T-helper 2 cell (primary cell): ENCODE results near the gene FAM237B.
A peak's percentile ranks its signal among the peaks of the same experiment; 100 is the strongest.
"Not testable (repeated sequence)": the region's sequence is repeated elsewhere in the genome, so short reads cannot be mapped to it uniquely, and the experiment has no call there.

Source experiments
- DNase-seq, 5 experiments: peaks; one replicate each; pipeline versions ENCODE4 v3.0.0 to v3.0.0-alpha.2; 2012 to 2022
- total RNA-seq, 2 donors: gene quantifications; one replicate each; lab custom pipeline; 2026; lab: John Stamatoyannopoulos, UW

Gene FAM237B
- total RNA-seq, result 0 reads per million in 2 donors

DNA sequence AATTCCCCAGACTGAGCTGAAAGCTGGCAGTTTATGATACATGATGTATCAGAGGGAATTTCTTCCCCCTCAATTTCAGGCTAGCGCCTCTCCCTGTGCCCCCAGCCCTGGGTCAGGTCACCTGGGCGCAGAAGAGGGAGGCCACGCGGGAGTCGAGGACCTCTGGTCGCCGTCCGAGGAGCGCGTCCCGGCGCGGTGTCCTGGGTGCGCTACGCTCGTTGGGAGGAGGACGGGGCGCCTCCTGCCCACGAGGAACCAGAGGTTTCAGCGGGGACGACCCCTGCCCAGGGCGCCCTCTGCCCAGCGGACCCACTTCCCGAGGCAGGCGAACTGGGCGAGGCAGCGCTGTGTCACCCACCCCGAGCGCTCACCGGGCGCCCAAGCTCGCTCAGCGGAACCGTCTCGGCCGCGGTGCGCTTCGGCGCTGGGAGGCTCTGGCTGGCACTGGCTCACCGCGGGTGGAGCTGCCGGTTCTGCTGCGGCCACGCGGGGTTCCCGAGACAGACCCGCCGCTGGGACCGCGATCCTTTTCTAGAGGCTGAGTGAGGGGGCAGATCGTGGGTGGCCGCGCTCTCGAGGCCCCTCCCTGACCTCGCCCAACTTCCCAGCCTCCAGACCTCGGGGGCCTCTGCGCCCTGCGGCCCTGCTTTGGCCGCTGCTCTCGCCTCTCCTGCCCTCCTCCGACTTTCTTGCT, at the start of gene FAM237B:
Gene FAM237B, minus strand, starts transcription at position 504 of the 694 bp plus-strand sequence. CDS start 1,556 bp downstream, outside the sequence.
- no peak for DNase-seq

- DNase-seq, result no peak
Observed at GRCh38 chr7:90351987-90352386, 30.9 kb upstream of the FAM237B start.

DNA sequence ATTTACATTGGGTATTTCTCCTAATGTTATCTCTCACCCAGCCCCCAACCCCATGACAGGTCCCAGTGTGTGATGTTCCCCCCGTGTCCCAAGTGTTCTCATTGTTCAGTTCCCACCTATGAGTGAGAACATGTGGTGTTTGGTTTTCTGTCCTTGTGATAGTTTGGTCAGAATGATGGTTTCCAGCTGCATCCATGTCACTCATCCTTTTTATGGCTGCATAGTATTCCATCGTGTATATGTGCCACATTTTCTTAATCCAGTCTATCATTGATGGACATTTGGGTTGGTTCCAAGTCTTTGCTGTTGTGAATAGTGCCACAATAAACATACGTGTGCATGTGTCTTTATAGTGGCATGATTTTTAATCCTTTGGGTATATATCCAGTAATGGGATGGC, 28.9 kb upstream of the FAM237B start:
- not testable (repeated sequence) for DNase-seq

- DNase-seq, result no peak
Observed at GRCh38 chr7:90349305-90349704, 28.2 kb upstream of the FAM237B start.

DNA sequence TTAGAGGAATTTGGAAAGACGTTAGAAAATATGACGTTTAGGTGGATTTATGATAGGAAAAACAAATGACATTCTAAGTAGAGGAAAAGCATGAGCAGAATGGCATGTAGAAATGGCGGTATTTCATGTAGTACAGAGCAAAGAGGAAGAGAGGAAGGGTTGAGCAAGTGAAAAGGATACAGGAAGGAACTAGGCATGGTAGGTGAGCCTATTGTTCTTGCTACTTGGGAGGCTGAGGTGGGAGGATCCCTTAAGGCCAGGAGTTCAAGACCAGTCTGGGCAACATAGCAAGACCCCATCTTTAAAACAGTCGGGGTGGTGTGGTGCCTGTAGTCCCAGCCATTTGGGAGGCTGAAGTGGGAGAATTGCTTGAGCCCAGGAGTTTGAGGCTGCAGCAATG, 26.7 kb upstream of the FAM237B start:
- DNase-seq, result no peak

DNA sequence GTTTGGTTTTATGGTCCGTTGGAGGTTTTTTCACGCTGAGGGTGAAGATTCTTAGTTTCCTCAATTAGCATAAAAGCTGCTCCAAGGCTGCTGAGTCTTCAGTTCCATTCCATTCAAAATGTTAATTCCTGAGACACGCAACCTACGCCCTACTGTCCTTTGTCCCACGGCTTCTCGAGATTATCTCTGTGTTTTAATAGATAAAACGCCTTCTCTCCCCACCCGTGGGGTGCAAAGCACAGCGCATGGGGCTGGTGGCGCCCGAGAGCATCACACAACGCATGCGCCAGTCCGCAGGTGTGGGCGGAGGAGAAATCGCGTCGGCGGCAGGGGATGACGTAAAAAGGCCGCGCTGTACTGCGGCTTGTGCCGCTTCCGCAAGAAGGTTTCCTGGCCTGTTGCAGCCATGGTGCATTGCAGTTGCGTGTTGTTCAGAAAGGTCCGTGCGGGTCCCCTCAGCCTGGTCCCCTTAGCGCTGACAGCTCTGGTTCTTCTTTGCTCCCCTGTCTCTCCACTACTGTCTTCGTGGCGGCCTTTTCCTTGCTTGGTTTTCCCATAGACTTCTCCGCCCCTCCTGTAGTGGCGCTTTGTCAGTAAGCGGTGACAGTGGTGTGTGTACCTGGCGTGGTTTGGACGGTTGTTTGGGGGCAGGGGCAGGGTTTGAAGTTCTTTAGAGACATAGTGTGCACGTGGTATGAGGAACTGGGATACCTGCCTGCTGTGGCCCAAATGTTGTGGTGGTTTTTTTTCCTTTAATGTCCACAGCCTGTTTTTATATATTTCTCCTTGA, 25.4 kb upstream of the FAM237B start, which contains the start of gene GTPBP10:
Gene GTPBP10, plus strand, starts transcription at position 381 of the 790 bp plus-strand sequence. Its CDS starts 26 bp downstream, at position 407.
- peak; percentile 86 to 98 (median 92) for DNase-seq

DNA sequence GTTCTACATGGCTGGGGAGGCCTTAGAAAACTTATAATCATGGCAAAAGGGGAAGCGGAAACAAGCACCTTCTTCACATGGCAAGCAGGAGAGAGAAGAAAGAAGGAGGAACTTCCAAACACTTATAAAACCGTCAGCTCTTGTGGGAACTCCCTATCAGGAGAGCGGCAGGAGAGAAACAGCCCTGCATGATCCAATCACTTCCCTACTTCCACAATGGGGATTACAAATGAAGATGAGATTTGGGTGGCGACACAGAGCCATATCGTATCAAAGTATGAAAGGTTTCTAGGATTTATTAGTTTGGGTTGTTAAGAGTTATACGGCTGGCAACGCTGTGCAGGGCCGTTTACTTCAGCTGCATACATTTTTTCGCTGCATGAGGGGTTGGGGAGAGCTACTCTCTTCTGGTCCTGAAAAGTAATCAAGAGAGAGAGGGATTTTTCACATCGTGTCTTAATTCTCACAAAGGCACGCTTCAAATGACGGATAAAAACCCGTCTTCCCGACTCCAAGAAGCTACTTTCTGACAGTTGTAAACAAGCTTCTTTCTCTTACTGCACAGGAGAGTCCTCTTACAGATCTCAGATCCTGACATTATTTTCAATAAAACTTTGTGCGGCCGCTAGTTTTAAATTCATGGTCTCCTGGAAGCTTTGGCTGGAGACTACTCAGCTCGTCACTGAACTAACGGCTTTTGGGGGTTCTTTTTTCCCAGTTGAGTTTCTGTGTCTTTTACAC, 24.7 kb upstream of the FAM237B start:
- peak in 1 of 5 experiments; percentile 13 for DNase-seq

DNA sequence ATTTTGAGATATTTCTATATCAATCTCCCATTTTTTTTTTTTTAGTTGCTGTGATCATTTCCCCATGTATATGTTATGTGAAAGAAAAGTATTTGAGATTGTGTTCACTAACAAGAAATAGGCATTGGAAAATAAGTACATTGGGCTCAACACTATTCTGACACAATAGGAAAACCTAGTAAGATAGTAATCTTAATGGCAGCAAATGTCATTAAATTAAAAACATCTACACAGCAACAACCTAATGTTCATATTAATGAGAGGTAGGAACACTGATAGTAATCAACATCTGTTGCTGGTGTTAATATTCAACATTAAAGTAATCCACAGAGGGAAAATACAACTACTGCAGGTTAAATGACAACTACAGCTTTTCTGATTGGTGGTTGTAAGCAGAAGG, 23.9 kb upstream of the FAM237B start:
- no peak for DNase-seq

- no peak for DNase-seq
Observed at GRCh38 chr7:90337106-90337505, 16.0 kb upstream of the FAM237B start.

GRCh38 chr7:90334926-90335325, 13.8 kb upstream of the FAM237B start:
- not testable (repeated sequence) for DNase-seq

GRCh38 chr7:90334193-90334843, 13.2 kb upstream of the FAM237B start:
- no peak for DNase-seq

DNA sequence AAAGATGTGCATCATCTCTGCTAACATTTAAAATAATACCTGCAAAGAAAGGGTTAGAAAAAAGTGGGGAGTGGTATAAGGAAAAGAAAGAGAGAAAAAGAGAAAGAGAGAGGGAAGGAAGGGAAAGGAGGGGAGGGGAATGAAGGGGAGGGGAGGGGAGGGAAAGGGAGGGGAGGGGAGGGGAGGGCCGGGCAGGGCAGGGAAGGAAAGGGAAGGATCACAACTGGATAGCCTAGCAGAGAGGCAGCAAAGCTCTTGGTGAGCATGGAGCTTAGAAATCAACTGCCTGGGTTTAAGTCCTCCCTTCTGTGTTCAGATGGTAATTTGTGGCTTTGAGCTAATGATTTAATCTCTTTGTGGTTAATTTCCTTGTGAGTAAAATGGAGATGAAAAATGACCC, 5.4 kb upstream of the FAM237B start:
- DNase-seq, result no peak

DNA sequence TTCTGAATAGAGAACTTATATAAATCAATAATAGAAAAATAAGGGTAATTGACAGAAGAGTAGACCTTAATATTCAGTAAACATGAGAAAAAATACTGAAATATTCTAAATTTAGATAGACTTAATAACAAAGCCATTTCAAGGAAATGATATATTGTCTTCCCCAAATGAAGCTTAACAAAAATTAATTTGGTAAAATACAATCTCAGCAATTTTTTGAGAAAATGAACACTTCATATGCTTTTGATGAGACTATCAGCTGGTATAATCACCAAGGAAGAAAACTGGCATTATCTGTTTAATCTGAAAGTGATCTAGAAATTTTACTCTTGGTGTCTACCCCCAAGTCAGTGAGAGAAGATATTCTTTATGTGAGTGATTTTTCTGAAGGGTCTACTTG, 1.7 kb upstream of the FAM237B start:
- DNase-seq, result no peak

GRCh38 chr7:90320418-90320800, 695 bp downstream of the FAM237B start:
- DNase-seq, result no peak

- no peak for DNase-seq
Observed at GRCh38 chr7:90320014-90320413, 1.1 kb downstream of the FAM237B start.

DNA sequence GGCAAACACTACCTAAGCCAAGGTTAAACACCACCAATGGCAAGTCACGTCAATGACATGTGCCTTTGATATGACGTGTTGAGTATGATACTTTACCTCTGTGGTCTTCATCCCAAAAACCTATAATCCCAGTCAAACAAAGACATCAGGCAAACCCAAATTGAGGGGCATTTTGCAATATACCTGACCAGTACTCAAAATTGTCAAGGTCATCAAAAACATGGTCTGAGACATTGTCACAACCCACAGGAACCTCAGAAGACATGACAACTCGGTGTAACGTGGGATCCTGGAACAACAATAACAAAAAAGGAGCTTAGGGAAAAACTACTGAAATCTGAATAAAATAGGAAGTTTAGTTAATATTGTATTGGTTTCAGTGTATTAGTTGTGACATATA, 7.2 kb downstream of the FAM237B start:
- DNase-seq, result no peak

DNA sequence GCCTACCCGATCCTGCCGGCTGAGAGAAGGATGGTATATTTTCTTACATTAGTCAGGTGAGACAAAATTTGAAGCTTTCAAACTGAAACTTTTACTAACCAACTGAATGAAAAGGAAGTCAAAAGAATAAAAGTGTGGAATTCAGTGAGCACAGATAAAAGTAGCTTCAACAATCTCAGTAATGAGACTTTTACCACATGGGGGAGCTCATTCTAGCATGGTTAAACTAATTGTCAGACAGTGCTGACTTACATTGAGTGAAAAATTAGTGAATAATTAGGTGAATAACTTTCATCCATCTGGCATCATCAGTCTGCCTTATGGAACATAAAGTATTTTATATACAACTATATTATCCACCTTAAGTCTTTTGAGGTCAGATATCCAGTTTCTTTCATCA, 8.4 kb downstream of the FAM237B start:
- peak in 1 of 5 experiments; percentile 8 for DNase-seq

GRCh38 chr7:90311175-90311574, 9.9 kb downstream of the FAM237B start:
- no peak for DNase-seq

GRCh38 chr7:90309872-90310271, 11.2 kb downstream of the FAM237B start:
- no peak for DNase-seq

DNA sequence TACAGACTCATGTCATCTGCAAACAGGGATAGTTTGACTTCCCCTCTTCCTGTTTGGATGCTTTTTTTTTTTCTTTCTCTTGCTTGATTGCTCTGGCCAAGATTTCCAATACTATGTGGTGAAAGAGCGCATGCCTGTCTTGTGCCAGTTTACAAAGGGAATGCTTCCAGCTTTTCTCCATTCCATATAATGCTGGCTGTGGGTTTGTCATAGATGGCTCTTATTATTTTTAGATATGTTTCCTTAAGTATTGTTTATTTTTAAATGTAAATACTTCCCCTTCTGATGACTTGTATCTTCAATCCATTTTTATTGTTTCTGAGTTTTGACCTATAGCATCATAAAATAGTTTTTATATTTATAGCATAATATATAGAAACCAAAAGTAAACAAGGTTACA, 17.9 kb downstream of the FAM237B start:
- no peak for DNase-seq

- DNase-seq, result peak in 1 of 5 experiments; percentile 9
Observed at GRCh38 chr7:90298145-90299038, 22.7 kb downstream of the FAM237B start.
